ENCODE data around the gene L1CAM.

DNA sequence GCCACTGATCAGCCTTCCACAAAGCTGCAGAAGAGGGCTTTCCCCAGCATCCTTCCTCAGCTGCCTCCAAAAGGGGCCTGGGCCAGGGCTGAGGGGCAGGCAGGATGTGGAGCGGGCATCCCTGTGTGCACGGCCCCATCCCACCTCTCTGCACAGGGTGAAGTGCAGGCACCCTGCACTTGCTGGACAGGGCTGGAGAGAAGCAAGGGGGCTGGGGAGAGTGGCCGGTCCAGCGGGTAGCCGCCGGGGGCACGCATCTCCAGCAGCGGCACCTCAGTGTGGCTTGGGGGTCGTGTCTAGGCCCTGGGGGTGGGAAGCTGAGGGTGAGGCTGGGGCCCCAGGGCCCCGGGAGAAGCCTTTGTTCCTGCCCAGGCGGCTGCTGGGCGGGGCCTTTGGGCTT, 21.5 kb upstream of the L1CAM start:
- TF ChIP-seq, protein P1, sequence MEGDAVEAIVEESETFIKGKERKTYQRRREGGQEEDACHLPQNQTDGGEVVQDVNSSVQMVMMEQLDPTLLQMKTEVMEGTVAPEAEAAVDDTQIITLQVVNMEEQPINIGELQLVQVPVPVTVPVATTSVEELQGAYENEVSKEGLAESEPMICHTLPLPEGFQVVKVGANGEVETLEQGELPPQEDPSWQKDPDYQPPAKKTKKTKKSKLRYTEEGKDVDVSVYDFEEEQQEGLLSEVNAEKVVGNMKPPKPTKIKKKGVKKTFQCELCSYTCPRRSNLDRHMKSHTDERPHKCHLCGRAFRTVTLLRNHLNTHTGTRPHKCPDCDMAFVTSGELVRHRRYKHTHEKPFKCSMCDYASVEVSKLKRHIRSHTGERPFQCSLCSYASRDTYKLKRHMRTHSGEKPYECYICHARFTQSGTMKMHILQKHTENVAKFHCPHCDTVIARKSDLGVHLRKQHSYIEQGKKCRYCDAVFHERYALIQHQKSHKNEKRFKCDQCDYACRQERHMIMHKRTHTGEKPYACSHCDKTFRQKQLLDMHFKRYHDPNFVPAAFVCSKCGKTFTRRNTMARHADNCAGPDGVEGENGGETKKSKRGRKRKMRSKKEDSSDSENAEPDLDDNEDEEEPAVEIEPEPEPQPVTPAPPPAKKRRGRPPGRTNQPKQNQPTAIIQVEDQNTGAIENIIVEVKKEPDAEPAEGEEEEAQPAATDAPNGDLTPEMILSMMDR (IDR thresholded peaks at IDR 0.05): no peak
- TF ChIP-seq POLR2AphosphoS5 (IDR thresholded peaks at IDR 0.05): no peak
- TF ChIP-seq POLR2A (IDR thresholded peaks at IDR 0.05): no peak
- no peak for TF ChIP-seq EP300 (IDR thresholded peaks at IDR 0.05)
